Epithelial cell of esophagus (primary cell): ENCODE results near the gene DLGAP1.

Source experiments
- DNase-seq: peaks from one replicate; pipeline ENCODE4 v3.0.0; 2010; ENCODE audit warnings: low read depth
- H3K4me3 ChIP-seq: 2 replicates; pipeline ENCODE4 v1.5.1; 2011; ENCODE audit warnings: mild to moderate bottlenecking, low read length, control low read depth
- TF ChIP-seq, protein P1 (sequence below): IDR thresholded peaks from 2 replicates; pipeline ENCODE4 v1.5.1; 2011; ENCODE audit warnings: low read depth, mild to moderate bottlenecking, low read length, control low read depth, inconsistent platforms; ENCODE audit not compliant: insufficient read depth; ENCODE audit errors: missing control alignments

Gene DLGAP1

DNA sequence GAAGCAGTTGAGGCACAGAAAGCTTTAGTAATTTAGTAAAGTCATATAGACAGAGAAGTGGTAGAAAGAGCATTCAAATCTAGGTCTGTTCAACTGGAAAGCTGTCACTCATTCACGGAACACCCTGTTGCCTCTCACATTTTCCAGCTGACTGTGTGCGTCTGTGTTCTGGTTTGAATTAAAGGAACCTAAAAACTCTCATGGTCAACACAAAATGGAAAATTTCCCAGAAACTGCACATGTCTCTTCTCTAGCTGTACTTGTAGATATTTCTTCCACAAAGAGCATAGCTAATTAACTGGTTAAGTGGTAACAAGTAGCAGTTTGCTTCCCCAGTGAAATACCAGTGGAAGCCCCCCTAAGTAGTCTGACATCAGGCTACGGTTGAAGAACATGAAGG is 614.3 kb downstream of the DLGAP1 start:
- TF ChIP-seq, protein P1, sequence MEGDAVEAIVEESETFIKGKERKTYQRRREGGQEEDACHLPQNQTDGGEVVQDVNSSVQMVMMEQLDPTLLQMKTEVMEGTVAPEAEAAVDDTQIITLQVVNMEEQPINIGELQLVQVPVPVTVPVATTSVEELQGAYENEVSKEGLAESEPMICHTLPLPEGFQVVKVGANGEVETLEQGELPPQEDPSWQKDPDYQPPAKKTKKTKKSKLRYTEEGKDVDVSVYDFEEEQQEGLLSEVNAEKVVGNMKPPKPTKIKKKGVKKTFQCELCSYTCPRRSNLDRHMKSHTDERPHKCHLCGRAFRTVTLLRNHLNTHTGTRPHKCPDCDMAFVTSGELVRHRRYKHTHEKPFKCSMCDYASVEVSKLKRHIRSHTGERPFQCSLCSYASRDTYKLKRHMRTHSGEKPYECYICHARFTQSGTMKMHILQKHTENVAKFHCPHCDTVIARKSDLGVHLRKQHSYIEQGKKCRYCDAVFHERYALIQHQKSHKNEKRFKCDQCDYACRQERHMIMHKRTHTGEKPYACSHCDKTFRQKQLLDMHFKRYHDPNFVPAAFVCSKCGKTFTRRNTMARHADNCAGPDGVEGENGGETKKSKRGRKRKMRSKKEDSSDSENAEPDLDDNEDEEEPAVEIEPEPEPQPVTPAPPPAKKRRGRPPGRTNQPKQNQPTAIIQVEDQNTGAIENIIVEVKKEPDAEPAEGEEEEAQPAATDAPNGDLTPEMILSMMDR, result no peak
- H3K4me3 ChIP-seq, result no peak overlapping the region
- no peak for DNase-seq

DNA sequence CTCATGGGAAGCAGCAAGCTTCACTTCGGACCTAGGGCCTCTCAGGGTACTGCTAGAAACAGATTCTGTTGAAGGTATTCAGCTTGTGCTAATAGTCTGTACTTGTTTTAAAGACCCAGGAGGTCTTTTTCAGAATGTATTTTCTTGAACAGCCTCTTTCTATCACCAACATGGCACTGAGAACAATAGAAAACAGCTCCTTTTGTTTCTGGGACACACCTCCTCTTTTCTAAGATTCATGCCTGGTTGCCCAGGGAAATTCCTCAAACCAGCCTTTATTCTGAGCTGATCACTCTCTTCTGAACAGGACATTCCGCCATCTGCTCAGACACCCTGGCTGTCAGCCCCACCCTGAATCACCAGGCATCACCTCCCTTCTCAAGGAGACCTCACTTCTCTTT is 615.5 kb downstream of the DLGAP1 start:
- H3K4me3 ChIP-seq, result no peak overlapping the region
- no peak for DNase-seq
- TF ChIP-seq, protein P1, result no peak

DNA sequence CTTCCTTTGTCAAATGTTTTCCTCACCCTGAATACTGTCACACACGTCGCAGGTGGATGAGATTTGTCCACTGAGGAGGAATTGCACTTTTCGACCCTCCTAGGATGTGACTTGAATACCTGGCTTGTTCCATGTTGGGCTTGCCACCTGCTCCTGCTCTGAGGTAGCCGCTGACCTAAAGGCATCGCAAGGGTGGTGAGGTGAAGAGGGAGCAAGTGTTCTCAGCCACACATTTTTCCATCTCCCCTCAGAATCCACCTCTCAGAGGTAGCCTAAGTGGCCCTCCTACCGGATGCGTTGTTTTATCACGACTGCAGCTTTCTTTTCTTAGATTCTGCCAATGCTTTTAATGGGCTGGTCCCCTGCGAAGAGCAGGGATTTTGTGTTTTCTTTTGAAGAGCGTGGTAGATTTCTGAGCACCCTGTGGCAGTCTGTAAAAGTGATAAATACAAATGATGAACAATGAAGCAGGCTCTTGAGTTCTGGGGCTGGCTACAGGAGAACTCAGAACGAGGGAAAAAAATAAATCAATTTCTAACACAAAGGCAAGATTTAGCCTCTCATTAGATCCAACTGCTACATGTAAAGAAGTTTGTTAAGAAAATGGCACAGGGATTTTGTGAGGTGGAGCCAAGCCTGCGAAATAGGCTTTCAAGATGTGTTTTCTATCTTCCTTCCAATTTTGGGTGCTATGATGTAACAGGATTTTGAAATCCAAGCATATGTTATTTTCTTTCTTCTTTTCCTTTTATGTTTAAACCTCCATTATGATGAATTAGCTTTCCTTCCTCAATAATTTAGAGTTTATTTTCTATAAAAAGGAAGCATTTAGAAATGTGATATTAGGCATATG is 618.4 kb downstream of the DLGAP1 start:
- no peak overlapping the region for H3K4me3 ChIP-seq
- TF ChIP-seq, protein P1, result no peak

DNA sequence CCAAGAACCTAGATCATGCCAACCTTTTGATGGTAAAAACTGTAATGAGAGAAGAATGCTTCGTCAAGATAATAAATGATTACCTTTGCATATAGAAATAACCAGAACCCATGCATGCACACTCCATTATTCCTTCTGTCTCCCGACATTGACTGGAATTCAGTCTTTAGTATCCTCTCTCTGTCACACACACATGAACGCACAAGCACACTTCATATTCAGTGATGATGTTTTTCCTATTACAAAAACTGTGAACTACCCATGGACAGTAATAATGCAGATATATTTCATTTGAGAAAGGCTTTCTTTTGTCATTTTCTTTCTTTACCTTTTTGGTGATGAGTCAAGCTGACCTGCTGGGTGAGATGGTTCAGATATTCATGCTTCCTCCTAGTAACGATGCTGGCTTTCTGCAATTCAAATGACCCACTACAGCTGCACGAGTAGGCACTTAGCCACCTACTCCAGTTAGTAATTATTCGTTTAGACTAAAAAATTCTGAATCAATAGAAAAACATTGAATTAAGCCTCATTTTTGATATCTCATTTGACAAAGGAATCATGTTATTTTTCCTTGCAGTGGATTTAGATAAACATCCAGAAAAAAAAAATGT is 623.0 kb downstream of the DLGAP1 start:
- H3K4me3 ChIP-seq, result no peak overlapping the region
- TF ChIP-seq, protein P1, result no peak
- no peak for DNase-seq

More for the DNA sequence above, 618.4 kb downstream of the DLGAP1 start:
- DNase-seq, result no peak

DNA sequence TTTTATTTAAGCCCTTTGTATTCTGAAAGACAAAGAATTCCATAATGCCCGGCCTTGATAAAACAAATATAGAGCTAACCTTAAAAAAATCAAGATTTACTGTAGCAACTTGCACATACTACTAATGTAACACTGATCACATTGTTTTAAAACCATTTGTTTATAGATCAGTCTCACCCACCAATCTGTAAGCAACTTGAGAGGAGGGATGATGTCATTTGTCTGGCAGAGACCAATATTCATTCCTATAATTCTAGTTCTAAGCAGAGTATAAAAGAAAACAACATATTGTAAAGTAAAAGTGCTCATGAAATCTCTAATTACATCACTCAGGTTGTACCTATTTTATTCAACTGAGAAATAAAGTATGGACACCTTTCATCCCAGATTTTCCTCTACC is 624.5 kb downstream of the DLGAP1 start:
- no peak overlapping the region for H3K4me3 ChIP-seq
- DNase-seq, result no peak
- TF ChIP-seq, protein P1, result no peak

DNA sequence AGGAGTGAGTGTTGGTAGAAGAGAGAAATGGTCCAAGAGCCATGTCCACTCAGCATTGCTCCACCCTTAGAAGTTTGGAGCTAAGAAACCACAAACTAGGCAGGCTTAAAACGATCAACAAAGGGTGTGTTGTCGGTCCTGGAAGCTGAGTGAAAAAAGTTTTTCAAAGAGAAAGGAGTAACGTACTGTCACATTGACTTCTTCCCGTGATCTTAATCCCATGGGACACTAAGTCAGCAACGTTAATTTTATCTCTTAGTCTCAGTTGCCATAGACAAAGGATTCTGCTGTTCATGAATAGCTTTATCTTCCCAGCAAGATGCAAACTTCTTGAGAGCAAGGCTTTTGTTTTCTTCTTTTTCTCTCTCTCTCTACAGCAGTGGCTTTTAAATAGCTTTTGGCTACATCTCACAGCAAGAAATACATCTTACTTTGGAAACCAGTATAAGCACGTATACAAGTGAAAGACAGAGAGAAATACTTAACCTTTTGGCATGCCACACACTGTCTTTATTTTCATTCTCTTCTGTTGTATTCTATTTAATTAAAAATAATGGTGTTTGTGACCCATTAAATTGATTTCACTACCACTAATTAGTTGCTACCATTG is 627.8 kb downstream of the DLGAP1 start:
- no peak for DNase-seq
- no peak overlapping the region for H3K4me3 ChIP-seq
- TF ChIP-seq, protein P1, result no peak
